Stimulated activated CD4-positive, alpha-beta T cell treated with anti-CD3 and anti-CD28 coated beads, Interleukin-1b, Interleukin-23, amount 100 ng/mL, for 1 hour (primary cell): ENCODE data around the gene COL26A1.

ENCODE experiments used
- DNase-seq, 2 donors: peaks; one replicate each; pipeline ENCODE4 v3.0.0-alpha.2; 2020; ENCODE audit warnings: low read depth in 2 of 2

Gene COL26A1

DNA sequence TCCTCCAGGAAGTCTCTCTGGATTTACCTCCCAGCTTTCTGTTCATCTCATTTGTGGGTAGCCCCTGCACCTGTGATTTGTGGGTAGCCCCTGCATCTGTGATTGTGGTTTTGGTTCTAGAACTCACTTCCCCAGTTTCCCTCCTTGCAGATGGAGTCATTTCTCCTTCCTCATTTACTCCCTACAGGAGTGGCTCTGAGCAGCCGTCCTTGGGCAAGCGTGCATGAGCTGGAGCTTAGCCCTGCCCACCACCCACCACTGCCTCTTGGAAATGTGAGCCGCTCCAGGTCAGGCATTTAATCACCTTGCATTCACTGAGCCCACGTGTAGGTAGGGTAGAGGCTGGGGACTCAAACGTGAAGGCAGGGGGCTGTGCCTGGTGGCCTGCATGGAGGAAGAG, 8.2 kb downstream of the COL26A1 start:
- no peak for DNase-seq

DNA sequence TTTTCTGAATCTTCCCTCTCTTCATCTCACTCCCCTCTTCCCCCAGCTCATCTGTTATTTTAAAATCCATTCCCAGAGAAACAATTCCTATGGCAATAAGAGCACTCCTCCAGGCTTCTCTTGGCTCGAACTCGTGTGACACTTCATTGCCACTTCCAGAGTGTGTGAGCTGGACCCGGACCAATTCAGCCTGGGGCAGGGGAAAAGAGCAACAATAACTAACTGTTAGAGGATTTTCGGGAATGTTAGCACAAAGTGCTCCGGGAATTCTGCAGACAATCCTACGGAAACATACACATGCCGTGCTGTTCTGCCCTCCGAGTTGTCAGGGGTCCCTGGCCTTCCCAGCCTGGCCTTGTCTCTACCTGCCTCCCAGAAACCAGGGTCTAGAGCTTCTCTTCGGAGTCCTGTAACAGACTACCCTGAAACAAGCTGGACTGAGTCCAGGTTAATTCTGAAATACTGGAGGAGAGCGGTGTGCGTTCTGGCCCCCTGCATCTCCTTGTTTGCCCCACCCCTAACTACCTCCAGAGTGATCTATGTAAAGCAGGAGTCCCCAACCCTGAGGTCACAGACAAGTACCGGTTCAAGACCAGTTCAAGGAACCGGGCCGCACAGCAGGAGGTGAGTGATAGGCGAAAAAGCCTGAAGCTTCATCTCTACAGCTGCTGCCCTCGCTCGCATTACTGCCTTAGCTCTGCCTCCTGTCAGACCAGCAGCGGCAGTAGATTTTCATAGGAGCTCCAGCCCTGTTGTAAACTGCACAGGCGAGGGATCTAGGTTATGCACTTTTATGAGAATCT, 11.3 kb downstream of the COL26A1 start:
- DNase-seq, result no peak

- DNase-seq, result no peak
Observed at GRCh38 chr7:101374990-101375389, 12.3 kb downstream of the COL26A1 start.

- DNase-seq, result no peak
Observed at GRCh38 chr7:101376601-101377000, 13.9 kb downstream of the COL26A1 start.

GRCh38 chr7:101377189-101377736, 14.6 kb downstream of the COL26A1 start:
- DNase-seq, result no peak

GRCh38 chr7:101378751-101379174, 16.1 kb downstream of the COL26A1 start:
- DNase-seq, result no peak

DNA sequence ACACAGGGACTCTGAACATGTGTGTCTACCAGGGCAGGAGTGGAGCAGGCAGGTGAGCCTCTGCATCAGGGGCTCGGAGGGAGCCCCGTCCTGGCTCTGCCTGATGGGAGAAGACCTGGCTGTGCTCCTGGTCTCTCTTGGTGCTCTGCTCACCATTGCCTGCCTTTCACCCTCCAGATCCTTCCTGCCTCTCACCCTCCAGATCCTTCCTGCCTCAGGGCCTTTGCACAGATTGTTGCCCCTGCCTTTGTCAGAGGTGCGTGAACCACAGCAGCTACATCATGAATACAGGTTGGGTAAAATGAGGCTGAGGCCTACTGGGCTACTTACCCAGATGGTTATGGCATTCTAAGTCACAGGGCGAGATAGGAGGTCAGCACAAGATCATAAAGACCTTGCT, 16.6 kb downstream of the COL26A1 start:
- no peak for DNase-seq

- no peak for DNase-seq
Observed at GRCh38 chr7:101381549-101382111, 19.0 kb downstream of the COL26A1 start.

- no peak for DNase-seq
Observed at GRCh38 chr7:101382937-101383336, 20.3 kb downstream of the COL26A1 start.

- no peak for DNase-seq
Observed at GRCh38 chr7:101386177-101386557, 23.5 kb downstream of the COL26A1 start.

DNA sequence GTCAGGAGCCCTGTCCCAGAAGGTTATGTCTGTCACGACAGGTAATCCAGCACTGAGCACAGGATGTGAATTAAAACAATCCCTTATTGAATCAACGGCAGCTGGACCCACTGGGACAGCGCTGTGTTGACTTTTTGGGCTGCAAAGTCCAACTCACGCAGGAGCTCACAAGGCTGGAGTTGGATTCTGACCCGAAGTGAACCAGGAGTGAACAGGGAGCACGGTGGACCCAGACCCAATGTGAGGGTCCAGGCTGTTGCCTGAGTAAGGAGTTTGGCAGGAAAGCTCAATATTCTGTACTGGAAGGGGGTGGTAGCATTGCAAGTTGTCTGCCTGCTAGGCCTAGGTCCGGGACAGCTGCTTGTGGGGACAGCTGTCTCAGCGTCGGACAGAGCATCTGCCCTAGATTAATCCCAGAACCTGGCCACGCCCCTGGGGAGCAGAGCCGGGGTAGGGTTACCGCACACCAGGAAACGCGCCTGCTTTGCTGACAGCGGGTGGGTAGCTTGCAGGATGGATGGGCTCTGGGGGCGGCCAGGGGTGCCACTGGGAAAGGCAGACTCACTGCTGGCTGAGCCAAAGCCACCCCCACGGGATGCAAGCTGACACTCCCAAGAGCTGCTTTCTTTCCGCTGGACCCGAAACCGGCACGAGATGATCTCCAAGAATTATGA, 24.0 kb downstream of the COL26A1 start:
- DNase-seq, result no peak

GRCh38 chr7:101390901-101391301, 28.2 kb downstream of the COL26A1 start:
- DNase-seq, result no peak

- DNase-seq, result no peak
Observed at GRCh38 chr7:101391991-101392390, 29.3 kb downstream of the COL26A1 start.

GRCh38 chr7:101393865-101394264, 31.2 kb downstream of the COL26A1 start:
- DNase-seq, result no peak

DNA sequence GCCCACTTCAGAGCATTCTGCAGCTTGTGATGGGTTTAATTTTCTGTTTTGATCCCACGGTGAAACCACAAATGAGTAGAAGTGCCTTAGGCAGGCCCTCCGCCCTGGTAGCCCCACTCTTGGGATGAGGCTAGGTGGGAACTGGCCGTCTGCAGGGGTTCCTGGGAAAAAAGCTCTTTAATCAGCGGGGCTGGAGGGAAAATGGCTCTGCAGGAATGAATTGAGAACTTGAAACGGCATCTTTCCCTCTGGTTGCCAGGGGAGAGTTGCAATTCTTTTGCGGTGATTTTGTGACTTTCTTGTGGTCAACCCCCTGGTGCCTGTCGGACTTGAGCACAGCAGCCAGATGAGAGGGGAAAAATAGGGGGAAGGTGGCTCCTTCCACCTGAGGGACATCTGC, 32.7 kb downstream of the COL26A1 start:
- no peak for DNase-seq

DNA sequence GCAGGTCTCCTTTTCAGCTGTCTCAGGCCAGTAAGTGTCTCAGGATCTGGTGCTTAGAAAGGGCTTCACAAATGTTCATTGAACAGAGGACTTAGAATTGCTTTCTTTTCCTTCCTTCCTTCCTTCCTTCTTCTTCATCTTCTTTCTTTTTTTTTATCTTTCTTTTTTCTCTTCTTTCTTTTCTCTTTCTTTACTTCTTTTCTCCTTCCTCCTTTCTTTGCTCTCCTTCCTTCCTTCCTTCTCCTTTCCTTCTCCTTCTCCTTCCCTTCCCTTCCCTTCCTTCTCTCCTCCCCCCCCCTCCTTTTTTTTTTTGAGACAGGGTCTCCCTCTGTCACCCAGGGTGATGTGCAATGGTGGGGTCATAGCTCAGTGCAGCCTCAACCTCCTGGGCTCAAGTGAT, 34.6 kb downstream of the COL26A1 start:
- no peak for DNase-seq

- DNase-seq, result no peak
Observed at GRCh38 chr7:101397770-101398324, 35.2 kb downstream of the COL26A1 start.

GRCh38 chr7:101398396-101399289, 36.0 kb downstream of the COL26A1 start:
- no peak for DNase-seq

DNA sequence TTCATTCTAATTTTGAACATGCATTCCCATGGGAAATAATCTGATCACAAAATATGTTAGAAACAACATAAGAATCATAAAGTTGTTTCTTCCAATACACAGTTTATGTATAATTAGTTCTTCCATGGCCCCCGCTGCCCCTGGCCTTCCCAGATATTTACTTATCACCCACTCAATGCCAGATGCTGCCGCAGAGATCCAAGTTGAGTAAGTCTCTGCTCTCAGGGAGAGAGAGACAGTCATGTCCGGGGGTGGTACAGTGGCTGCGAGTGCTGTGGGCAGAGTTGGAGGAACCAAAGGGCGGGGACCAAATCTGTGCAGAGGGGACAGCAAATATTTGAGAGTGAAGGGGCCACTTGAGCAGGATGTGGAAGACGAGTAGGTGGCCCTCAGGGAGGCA, 37.1 kb downstream of the COL26A1 start:
- no peak for DNase-seq

DNA sequence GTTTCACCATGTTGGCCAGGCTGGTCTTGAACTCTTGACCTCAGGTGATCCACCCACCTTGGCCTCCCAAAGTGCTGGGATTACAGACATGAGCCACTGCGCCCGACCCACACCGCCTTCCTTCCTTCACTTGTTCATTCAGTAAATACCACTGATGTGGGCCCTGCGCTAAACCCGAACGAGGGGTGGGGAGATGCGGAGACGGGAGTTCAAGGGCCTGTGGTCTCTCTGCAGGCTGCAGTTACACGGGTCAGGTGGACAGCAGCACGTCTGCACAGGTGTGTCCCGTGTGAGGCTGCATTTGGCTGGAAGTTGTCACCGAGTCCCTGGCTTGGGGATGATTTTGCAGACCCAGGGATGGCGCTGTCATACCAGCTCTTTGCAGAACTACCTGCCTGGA, 38.1 kb downstream of the COL26A1 start:
- no peak for DNase-seq

- DNase-seq, result no peak
Observed at GRCh38 chr7:101401390-101402080, 38.9 kb downstream of the COL26A1 start.
